HG03575 (cell line): Measurements from ENCODE around the gene TBX4.
"Not testable (repeated sequence)": the region's sequence is repeated elsewhere in the genome, so short reads cannot be mapped to it uniquely, and the experiment has no call there.

Source experiments
- ATAC-seq: cut with Tn5 transposase; IDR thresholded peaks from one replicate; pipeline ENCODE4 v1.9.1; 2021; ENCODE audit not compliant: unreplicated experiment, insufficient number of reproducible peaks, low FRiP score; ENCODE audit errors: extremely low read depth

The TBX4 gene

DNA sequence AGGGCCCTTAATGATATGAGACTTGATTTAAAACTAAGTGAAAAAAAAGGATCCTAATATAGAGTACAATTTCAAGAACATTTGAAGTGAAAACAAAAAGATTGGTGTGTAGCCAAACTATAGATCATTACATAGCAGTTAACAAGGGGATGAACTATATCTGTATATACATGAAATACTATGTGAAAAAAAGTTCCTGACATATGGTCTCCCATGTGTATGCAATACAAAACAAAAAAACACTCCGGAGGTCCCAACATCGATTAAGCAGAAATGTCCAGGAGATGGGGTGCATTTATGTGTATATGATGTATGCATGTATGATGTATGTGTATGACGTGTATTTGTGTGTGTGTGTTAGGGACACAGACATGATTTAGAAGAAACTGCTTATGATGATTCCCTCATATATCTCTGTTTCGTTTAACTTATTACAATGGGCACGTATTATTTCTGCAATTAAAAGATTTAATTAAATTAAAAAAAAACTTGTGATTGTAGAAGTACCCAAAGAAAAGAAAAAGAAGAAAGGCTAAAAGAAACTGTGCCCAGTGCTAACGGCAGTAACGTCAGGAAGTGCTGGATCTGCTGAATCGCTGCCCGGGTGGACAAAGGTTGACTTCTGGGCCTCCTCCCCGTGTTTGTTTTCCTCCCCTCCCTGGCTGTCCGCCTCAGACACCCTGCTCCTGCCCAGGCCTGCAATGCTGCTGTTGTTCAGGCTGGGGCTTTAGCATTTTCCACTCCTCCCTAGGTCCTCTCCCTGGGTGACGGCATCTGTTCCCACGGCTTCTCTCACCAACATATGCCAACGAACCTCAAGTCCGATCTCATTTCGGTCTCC is 36.9 kb downstream of the TBX4 start:
- no peak for ATAC-seq

DNA sequence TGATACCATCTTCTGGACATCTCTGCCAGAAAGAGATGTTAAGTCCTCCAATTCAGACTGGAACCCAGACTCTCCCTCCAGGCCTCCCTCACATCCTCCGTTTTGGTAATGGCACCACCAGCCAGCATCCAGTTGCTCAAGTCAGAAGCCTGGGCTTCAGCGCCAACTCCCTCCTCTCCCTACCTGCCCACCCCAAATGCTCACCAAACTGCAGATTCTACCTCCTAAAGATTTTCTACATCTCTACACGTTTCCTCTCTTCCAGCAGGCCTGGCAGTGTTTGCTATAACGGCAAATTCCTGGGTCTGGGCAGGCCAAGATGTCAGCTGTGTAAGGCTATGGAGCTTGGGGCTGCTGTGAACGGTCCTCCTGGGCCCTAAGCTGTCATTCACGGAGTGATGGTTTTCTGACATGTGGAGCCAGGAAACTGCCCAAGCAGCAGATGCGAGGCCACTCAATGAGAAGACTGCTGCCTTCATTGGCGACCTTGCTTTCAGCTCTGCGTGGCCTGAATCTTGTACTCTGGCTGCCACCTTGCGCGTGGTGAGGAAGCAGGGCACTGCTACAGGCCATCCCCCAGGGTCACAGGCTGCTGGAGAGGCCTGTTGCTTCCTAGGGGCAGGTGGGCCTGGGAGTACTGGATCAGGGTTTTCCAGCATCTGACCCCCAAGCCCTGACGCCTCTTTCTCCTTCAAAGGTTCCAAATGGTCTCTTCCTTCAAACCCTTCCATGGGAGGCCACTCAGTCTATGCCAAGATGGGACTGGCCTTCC is 37.7 kb downstream of the TBX4 start:
- no peak for ATAC-seq

DNA sequence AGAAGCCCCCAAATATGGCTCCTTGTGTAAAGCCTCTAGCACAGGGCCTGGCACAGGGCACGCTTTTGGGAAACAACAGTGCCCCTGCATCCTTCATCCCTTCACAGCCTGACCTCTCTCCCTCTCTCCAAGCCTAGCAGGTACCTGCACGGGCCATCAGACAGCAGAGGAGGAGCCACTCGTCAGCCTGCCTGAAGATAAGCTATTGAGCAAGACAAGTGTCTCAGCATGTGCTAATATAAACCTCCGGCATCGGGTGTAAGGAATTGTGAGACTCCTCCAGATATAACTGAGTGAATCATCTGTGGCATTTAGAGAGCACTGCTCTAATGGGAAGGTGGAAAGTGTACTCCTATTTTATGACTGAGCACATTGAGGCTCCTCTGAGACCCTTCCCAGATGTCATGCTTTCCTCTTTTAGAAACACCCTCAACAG is 38.3 kb downstream of the TBX4 start:
- no peak for ATAC-seq

DNA sequence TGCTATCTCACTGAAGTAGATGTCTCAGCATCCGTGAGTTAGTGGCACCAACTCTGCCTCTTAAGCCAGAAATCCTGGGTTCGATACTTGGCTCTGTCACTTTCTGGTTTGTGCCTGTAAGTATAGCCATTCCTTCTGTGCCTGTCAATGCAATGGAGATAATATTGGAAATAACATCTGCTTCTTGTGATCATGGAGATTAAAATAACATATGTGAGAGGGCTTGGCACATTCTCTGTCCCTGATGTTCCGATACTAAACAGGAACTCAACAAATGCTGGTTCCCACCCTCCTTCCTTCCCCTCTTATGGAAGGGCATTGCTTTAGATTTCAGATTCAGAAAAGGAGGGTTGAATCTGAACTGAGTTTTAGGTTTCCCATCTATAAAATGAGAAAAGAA is 39.8 kb downstream of the TBX4 start:
- ATAC-seq = no peak

DNA sequence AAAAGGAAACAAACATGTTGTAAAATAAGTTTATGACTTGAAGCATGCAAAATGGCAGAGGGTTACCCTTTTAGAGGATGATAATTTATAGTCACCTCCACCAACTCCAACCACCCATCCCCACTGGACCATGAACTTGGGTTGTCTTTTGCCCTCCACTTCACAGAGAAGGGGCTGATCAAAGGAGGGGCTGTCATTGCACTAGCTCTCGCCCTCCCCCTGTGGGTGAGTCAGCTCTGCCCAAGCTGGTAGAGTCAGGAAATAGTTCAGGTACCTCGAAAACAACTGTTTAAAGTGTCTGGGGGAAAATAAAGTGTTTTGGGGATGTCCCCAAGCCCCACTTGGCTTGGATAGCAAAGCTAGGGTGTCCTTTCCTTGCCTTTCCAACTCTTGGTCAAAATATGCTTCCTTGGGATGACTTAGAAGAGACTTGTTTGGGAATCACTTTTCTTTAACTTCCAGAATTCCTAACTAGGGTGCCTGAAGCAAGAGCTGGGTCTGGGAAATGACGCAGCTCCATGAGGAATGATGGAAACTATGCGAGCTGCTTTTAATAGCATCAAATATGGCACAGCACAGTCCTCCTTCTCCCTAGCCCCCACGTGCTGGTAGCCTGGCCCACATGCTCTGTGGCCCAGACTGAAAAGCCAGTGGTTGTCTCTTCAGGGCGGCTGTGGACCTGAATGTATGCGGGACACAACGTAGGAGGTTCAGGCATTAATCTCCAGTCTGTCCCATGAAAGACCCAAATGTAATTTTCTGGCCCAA is 40.7 kb downstream of the TBX4 start:
- ATAC-seq = no peak

DNA sequence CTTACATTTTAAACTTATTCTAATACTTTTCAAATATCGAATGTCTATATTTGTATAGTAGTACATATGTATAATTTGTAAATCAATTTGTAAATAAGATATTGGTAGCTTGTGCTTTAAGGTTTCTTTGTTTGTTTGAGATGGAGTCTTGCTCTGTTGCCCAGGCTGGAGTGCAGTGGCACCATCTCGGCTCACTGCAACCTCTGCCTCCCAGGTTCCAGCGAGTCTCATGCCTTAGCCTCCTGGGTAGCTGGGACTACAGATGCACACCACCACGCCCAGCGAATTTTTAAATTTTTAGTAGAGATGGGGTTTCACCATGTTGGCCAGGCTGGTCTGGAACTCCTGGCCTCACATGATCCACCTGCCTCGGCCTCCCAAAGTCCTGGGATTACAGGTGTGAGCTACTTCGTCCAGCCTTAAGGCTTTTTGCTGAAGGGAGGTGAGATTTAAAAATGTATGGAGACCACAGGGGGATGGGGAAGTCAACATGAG is 41.7 kb downstream of the TBX4 start:
- ATAC-seq = not testable (repeated sequence)

DNA sequence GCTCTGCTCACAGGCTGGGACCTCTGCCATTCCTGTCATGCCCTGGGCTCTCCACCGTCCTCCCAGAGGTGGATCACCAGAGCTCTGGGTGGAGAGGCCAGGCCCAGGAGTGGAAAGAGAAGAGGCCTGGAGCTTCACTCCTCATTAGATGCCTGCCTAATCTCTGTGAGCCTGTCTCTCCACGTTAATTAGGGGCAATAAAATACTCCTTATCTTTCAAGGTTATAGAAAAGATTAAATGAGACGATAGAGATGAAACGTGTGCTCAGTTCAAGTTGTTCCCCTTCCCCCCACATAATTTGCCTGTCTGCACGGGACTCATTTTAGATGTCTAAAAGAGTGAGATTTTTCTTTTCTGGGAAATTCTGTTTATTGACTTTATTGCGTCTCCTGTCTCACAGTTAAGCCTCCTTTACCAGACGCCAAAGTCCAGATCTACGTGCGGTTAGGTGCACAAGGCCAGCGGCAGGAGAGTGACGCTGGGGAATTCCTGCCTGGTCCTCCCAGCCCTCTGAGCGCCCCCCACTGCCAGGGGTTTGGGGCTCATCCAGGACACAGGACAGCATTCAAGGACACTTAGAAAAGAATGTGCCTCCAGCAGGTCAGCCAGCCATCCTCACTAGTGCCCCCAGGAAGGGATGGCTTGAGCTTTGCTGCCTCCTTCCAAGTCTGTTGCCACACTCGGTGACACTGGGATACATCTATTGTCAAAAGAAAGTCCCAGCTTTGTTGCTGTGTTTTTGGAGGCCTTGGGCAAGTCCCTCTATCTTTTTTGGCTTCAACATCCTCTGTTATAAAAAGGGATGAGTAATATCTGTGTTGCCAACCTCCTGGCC is 42.3 kb downstream of the TBX4 start:
- no peak for ATAC-seq

DNA sequence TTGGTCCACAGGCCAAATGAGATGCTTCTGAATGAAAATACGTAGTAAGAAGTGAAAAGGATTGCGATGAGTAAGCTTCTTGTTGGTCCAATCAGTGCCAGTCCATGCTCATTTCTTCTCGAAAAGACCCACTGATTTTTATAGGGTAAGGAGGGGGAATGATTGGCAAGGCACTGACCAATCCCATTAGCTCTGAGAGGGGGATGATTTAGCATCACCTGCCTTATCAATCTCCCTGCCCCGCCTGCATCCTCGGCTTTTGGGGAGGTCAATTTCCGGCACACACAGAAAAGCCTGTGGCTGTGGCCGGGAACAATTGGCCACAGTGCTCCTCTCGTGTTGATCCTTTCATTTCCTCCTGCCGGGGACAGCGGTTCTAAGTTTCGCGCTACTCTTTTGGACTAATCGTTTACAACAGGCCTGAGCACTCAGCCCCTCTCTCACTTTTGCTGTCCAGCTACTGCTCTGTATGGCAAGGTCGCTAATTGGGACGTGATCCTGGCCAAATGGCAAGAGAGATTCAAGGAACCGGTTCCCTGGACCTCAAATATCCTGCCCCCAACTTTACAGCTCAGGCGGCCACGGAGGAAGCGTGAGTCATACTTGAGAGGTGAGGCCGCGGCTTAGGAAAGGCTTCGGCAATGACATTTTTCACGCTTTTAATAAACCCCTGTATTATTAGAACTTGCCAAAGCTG is 43.1 kb downstream of the TBX4 start:
- ATAC-seq = no peak

DNA sequence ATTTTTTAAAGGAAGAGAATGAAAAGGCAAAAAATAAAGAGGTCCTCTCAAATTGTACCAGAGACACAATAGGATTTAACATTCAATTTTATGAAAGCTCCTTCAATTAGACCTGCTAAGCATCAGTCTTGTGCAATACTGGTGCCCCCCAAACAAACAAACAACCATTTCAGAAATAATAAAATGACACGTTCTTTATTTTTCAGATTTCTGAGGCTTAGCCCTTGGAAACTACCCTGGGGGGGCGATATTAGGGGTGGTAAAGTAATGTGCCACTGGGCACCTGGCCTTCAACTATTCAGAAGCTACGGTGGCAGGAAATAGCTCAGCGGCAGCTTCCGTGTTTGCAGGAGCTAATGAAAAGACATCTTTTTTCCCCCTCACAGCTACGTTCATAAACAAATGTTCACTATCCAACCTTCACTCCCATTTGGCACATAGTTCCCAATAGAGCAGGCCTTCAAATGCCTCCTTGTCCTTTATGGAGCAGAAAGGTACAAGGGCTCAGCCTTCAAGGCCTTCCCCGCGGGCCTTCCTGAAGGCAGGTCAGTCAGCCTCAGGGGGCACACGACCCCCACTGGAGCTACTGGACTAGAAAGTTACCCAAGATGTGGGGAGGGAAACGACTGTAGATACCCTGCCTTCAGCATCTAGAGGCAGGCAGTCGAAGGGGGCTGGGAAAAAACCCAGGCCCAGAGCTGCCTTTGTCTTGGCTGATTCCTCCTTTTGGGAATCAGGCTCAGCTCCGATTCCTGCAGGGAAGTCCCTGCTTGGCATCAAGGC is 44.1 kb downstream of the TBX4 start:
- no peak for ATAC-seq

DNA sequence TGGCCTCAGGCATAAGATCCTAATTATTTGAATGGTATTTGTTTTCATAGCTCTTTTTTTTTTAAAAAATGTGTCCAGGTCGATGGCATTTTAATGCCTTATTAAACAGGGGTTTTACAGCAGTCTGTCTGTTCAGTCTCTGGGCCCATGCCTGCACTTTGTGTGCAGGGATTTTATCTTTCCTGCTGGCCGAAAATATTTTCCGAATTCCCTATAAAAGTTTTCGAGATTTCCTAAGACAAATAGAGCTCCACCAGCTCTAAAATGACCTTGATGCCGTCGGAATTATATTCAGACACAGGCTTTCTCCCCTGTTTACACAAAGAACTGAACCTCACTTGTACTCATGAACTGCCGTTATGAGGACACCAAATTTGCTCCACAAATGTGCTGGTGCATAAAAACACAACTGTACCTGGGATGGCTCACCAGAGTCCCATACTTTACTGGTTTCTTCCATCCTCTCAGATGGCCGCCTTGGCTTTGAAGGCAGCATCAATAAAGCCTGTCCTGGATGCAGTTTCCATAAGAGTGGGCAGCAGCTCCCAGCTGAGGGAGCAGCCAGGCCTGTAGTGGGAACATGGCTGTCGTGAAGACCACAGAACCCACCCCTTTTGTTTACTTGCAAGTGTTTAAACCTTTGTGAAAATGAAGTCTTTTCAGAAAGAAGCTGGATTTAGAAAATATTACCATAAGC is 44.9 kb downstream of the TBX4 start:
- ATAC-seq = no peak

DNA sequence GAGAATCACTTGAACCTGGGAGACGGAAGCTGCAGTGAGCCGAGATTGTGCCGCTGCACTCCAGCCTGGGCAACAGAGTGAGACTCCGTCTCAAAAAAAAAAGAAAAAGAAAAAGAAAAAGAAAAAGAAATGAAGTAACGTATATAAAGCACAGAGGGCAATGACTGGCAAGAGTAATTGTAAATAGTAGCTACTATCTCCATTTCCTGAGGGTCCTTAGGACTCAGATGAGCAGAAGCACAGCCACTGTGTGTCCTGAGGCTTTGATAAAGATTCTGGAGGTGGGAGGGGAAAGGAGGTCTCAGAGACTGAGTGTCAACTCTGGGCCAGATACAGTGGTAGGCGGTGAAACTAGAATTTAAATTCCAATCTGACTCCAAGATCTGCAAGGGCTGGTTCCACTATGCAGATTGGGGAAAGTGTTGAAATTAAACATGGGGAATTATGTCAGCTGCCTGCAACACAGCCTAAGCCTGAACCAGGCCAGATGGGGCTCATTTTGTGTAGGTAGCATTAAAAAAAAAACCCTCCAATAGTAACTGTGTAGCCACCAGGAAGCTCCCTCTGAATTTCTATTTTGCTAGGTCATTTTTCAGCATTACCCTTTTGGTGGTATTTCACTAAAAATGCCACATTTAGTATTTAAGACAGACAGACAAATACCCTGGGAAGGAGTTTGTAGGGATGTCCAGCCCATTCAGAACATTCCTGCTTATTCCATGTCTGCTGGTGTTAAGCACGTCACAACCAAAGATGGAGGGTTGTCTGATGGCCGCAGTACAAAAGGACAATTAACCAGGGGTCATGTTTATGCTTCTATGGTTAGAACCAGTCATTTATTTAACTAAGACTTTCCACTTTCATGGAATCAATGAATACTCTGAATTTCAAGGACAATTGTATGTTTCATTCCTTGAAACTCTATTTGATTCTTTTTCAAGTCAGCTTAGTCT is 46.1 kb downstream of the TBX4 start:
- ATAC-seq = no peak

DNA sequence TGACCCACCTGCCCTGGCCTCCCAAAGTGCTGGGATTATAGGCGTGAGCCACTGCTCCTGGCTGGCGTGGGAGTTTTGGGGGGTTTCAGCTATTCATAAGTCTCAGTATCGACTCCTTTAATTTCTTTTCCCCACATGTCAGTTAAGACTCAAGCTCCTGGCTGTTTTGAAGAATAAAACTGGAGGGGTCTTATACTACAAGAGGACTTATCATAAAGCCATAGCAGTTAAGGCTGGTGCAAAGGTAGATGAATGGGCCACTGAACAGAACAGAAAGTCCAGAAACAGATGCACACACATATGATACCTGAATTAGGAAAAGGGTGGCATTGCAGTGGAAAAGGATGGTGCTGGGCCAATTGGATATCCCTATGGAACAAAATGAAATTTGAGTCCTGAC is 47.4 kb downstream of the TBX4 start:
- ATAC-seq = no peak

DNA sequence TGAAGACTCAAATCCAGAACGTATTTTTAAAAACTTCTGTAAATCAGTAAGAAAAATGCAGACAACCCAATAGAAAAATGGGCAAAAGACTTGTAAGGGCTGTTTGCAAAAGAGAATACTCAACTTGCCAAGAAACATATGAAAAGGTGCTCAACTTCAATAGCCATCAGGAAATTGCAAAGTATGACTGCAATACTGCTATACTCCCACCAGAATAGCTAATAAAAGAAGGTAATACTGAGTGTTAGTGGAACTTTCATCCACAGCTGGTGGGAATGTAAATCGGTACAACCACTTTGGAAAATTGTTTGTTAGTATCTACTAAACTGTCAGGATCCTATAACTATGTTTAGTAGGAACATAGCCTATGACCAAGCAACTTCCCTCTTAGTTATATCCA is 48.1 kb downstream of the TBX4 start:
- no peak for ATAC-seq

DNA sequence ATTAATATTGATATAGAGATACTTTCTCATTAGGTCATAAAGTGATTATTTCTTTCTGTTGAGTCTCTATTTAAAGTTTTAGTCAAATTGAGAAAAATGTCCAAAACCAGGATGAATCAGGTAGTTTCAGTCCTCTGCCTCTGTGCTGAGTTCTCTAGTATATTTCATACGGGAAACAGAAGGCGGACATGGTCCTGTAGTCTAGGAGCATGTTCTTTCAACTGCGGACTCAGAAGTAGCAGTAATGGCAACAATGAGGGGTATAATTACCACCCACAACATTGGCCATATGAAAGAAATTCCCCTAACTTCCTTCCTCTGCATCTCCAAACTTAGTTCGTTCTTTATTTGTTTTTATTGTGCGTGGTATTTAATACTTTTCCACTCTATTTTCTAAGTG is 50.1 kb downstream of the TBX4 start:
- ATAC-seq = no peak

DNA sequence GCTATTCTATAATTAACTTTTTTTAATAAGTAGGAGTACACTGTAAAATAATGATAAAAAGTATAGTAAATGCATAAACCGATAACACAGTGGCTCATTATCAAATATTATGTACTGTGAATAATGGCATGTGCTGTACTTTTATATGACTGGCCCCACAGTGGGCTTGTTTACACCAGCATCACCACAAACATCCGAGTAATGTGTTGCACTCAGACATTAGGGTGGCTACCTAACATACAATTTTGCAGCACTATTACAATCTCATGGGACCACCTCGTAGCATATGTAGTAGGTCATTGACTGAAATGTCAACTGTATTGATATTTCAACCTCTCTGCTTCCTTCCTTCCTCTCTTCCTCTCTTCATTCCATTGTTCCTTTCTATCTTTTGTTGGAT is 51.7 kb downstream of the TBX4 start:
- ATAC-seq = no peak

DNA sequence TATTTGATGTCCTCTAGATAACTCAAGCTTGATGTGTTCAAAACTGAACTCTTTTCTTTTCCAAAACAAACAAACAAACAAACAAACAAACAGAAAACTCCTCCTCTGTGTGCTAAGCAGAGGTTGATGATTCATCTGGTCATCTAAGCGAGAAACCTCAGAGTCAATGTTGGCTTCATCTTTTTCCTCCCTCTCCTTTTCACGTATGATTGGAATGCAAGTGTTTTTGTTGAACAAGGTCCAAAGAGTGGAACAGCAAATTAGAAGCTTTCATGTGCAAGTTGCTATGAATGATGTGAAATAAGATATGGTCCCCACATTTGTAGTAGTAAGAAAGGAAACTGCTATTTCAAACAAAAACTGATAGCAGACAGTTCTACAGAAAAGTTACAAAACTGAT is 52.5 kb downstream of the TBX4 start:
- no peak for ATAC-seq
